Loucy (cell line): ENCODE data around the gene COL21A1.

Experiments used
- CTCF ChIP-seq: fragments of 200-600 bp; sonication (generic); conservative IDR thresholded peaks from 2 replicates; pipeline ENCODE4 v1.5.1; 2014; ENCODE audit warnings: mild to moderate bottlenecking, antibody characterized with exemption, low read length
- EZH2phosphoT487 ChIP-seq: fragments of 200-600 bp; IDR thresholded peaks from 2 replicates; pipeline ENCODE4 v1.6.1; 2018; ENCODE audit warnings: antibody characterized with exemption, mild to moderate bottlenecking, moderate library complexity, borderline replicate concordance

DNA sequence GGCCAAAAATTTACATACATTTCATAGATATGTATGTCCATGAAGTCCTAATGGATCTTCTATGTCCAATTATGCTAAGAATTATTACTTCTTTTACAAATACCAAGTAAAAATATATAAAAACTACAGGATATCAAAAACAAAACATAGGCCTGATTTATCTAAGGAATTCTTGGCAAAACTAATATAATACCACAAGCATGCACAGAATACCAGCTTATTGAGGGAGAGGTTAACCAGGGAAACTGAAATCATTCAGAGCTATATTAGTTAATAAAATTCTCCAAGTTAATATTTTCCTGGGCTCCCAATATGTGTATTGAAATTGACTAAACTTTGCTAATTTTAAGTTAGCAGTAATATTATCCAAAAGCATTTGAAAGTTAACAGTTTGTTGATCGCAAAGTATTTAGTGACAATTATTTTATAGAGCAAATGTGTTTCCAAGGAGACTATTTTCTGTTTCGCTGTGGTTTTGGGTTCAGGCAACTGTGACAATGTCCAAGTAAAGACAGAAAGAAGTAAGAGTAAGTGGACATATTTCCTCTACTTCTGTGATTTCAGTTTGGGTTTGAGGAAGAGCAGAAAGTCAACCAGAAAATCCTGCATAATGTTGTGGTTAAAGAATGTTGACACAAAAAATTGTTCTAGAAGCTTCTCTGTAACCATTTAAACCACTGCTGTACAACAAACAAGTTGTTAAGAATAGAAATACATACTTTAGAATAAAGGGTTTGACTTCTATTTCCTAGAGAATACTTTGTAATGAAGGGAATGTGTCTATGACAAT lies 167.4 kb downstream of the COL21A1 start:
- no peak for TF ChIP-seq CTCF
- no peak for TF ChIP-seq EZH2phosphoT487
